Natural killer cell (primary cell): ENCODE data around the gene CSF1. TPM values are rescaled to one million over a fixed set of nuclear protein-coding genes. Genes with fewer than 3 reads are reported as not detected.

Source experiments
- ATAC-seq, 3 donors: fragments of 150-1000 bp in 2 of 3; fragments of 200-7000 bp in 1 of 3; cut with Tn5 transposase; 1 replicate in 1 of 3; 2 replicates in 2 of 3; pipeline ENCODE4 v1.10.0; 2021; ENCODE audit warnings: mild to moderate bottlenecking in 2 of 3, moderate library complexity in 2 of 3
- DNase-seq, 2 donors: peaks; one replicate each; pipeline versions ENCODE4 v3.0.0 to v3.0.0-alpha.2; 2013 to 2021; ENCODE audit warnings: mixed read lengths in 1 of 2
- H3K27ac ChIP-seq: one replicate; pipeline ENCODE4 v1.5.1; 2013; ENCODE audit warnings: mild to moderate bottlenecking, low read length
- H3K27me3 ChIP-seq: one replicate; pipeline ENCODE4 v1.6.1; 2013; ENCODE audit warnings: low read length; ENCODE audit not compliant: control insufficient read depth, insufficient read depth
- H3K36me3 ChIP-seq: one replicate; pipeline ENCODE4 v1.6.1; 2013; ENCODE audit warnings: low read length; ENCODE audit not compliant: control insufficient read depth, insufficient read depth
- H3K4me1 ChIP-seq: one replicate; pipeline ENCODE4 v1.6.1; 2013; ENCODE audit warnings: low read length; ENCODE audit not compliant: control insufficient read depth, insufficient read depth
- H3K4me3 ChIP-seq: one replicate; pipeline ENCODE4 v1.5.1; 2013; ENCODE audit warnings: low read length
- H3K9me3 ChIP-seq: one replicate; pipeline ENCODE4 v1.6.1; 2013; ENCODE audit warnings: low read length; ENCODE audit not compliant: control insufficient read depth, insufficient read depth
- H3K27ac Mint-ChIP-seq, 2 donors: one replicate each; pipeline ENCODE4 v1.8.0; 2022; ENCODE audit warnings: mild to moderate bottlenecking in 2 of 2, mixed read lengths in 2 of 2, moderate library complexity in 1 of 2
- H3K27me3 Mint-ChIP-seq, 2 donors: one replicate each; pipeline ENCODE4 v1.8.0; 2022; ENCODE audit warnings: low read depth in 2 of 2, mixed read lengths in 2 of 2
- H3K36me3 Mint-ChIP-seq: one replicate; pipeline ENCODE4 v1.8.0; 2022; ENCODE audit warnings: mixed read lengths
- H3K4me1 Mint-ChIP-seq, 2 donors: one replicate each; pipeline ENCODE4 v1.8.0; 2022; ENCODE audit warnings: mixed read lengths in 2 of 2
- H3K4me3 Mint-ChIP-seq: one replicate; pipeline ENCODE4 v1.8.0; 2022; ENCODE audit warnings: mild to moderate bottlenecking, moderate library complexity, mixed read lengths
- H3K9me3 Mint-ChIP-seq, 2 donors: one replicate each; pipeline ENCODE4 v1.8.0; 2022; ENCODE audit warnings: mixed read lengths in 2 of 2
- WGBS: methylation state at CpG from one replicate; pipeline ENCODE4 v1.1.7; 2013; ENCODE audit warnings: missing lambda C conversion rate; ENCODE audit not compliant: insufficient coverage; 5-methylcytosine and 5-hydroxymethylcytosine counted together
- intact Hi-C: fragments of 100-400 bp; cut with micrococcal nuclease; formaldehyde crosslinking; loops from one replicate; pipeline ENCODE4 v1.14.2; 2022
- total RNA-seq, 4 donors: library from RNA; stranded (reverse); fragments of 120-200 nt in 1 of 4; gene quantifications; one replicate each; pipeline versions ENCODE4 v1.2.3 to v1.2.4, GENCODE V29; 2013 to 2022
- TF ChIP-seq, protein P1 (sequence below): fragments of 200-600 bp; IDR thresholded peaks from one replicate; pipeline ENCODE4 v1.8.0; 2022; ENCODE audit warnings: antibody characterized with exemption

CSF1 gene
- total RNA-seq, 3 donors from 2014 or later (not counting 1 experiment from before 2014, with no cell fraction given): 2.1 to 57.9 (median 3.7) TPM

DNA sequence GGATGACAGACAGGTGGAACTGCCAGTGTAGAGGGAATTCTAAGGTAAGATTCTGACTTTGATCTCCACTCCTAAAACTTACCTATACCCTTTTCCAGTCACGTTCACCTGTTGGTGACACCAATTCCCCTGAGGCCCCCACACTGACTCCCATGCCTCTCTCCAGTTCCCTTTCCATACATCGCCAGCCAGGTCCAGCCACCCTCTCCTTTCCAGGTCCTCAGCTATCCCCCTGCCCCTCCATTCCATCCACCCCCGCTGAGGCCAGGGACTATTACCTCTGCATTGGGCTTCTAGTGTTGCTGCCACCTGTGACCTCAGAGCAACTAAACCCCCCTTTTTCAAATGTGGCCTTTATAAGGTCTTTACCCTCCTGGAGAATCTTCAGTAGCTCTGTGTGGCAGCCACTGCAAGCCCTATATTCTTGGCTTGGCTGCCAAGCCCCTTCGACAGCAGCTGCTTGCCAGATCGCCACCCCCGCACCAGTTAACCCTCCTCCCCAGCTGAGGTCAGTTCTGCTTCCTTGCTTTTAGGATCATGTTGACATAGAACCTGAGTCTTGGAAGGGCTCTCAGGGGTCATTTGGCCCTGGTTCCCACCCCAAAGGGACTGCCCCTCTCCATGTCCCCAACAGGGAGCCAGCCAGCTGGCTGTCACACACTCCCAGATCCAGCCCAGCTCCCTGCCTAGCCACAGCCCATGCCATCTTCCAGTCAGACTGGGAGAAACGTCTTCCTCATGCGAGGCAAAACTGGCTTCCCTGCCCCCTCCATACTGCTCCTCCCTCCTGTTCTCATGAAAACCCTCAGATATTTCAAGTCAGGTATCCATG, 14.7 kb downstream of the CSF1 start:
- no peak overlapping the region for H3K27ac Mint-ChIP-seq
- no peaks in the 10 kb centered on the region for H3K4me1 Mint-ChIP-seq
- H3K4me3 Mint-ChIP-seq: no peak overlapping the region
- Histone ChIP-seq H3K36me3 (no peaks in the 10 kb centered on the region), H3K27ac (no peak overlapping the region), H3K9me3 (no peaks in the 10 kb centered on the region), H3K4me1 (no peaks in the 10 kb centered on the region), H3K27me3 (no peaks in the 10 kb centered on the region), H3K4me3 (no peak overlapping the region)
- TF ChIP-seq, protein P1, sequence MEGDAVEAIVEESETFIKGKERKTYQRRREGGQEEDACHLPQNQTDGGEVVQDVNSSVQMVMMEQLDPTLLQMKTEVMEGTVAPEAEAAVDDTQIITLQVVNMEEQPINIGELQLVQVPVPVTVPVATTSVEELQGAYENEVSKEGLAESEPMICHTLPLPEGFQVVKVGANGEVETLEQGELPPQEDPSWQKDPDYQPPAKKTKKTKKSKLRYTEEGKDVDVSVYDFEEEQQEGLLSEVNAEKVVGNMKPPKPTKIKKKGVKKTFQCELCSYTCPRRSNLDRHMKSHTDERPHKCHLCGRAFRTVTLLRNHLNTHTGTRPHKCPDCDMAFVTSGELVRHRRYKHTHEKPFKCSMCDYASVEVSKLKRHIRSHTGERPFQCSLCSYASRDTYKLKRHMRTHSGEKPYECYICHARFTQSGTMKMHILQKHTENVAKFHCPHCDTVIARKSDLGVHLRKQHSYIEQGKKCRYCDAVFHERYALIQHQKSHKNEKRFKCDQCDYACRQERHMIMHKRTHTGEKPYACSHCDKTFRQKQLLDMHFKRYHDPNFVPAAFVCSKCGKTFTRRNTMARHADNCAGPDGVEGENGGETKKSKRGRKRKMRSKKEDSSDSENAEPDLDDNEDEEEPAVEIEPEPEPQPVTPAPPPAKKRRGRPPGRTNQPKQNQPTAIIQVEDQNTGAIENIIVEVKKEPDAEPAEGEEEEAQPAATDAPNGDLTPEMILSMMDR: no peak
- ATAC-seq (no peak), DNase-seq (no peak)
- 93% methylated on average over 8 of the region's 8 CpGs for WGBS
- intact Hi-C loops: no loop called here
- H3K9me3 Mint-ChIP-seq: no peaks in the 10 kb centered on the region
- H3K27me3 Mint-ChIP-seq: peaks cover 0 to 21% of the 10 kb centered on the region in 2 donors
- H3K36me3 Mint-ChIP-seq: no peaks in the 10 kb centered on the region

DNA sequence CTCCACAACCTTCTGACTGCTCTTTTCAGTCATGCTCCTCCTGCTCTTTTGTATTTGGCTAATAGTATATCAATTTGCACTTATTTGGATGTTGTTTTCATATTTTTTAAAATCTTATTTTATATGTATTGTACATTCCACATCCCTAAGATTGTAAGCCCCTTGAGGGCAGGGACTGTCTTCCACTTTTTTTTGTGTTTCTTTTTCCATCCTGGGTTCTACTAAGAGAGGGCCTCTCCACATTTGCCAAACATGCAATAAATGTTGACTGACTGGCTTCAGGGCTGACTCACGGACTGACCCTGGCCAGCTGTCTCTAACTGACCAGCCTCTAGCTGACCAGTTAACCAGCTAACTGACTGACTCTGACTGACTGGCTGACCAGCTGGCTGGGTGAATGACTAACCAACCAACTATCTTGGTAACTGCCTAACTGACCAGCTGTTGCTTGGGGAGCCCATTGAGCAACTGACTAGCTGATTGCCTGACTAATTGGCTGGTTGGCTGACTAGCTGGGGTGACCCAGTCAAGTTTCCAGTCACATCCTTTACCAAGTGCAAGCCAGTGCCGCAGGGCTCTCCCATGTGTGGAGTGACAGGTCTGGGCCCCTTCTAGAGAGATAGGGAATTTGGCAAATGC, 16.1 kb downstream of the CSF1 start:
- no peaks in the 10 kb centered on the region for H3K27me3 ChIP-seq
- no peaks in the 10 kb centered on the region for H3K9me3 Mint-ChIP-seq
- no peak for ATAC-seq
- H3K9me3 ChIP-seq: no peaks in the 10 kb centered on the region
- no peaks in the 10 kb centered on the region for H3K4me1 ChIP-seq
- 97% methylated on average over 2 of the region's 2 CpGs for WGBS
- no peaks in the 10 kb centered on the region for H3K36me3 ChIP-seq
- H3K4me1 Mint-ChIP-seq: no peaks in the 10 kb centered on the region
- H3K27me3 Mint-ChIP-seq: peaks cover 0 to 17% of the 10 kb centered on the region in 2 donors
- H3K27ac ChIP-seq: no peak overlapping the region
- no peaks in the 10 kb centered on the region for H3K36me3 Mint-ChIP-seq
- intact Hi-C loops: no loop called here
- no peak for DNase-seq
- H3K27ac Mint-ChIP-seq: no peak overlapping the region
- H3K4me3 Mint-ChIP-seq: no peak overlapping the region
- TF ChIP-seq, protein P1: no peak
- no peak overlapping the region for H3K4me3 ChIP-seq

DNA sequence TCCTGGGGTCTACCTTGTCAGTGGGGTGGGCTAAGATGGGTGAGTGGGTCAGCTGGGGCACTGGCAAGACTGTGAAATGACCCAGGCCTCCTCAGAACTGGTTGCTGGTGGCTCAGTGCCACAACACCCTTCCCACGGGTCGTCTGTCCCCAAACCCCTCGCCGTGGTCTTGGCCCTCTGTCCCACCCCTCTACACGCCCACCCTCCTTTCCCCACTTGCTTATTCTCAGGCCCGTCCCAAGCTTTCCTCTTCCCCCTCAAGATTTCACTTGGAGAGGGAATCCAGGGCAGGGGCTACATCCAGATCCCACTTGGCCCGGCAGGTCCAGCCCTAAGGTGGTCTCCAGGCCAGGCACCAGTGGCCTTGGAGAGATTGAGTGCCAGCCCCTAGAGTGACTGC, 16.7 kb downstream of the CSF1 start:
- H3K9me3 Mint-ChIP-seq: no peaks in the 10 kb centered on the region
- no peaks in the 10 kb centered on the region for H3K4me1 Mint-ChIP-seq
- H3K36me3 ChIP-seq: no peaks in the 10 kb centered on the region
- no peaks in the 10 kb centered on the region for H3K9me3 ChIP-seq
- TF ChIP-seq, protein P1: no peak
- H3K27me3 ChIP-seq: no peaks in the 10 kb centered on the region
- no peak overlapping the region for H3K27ac ChIP-seq
- no peak overlapping the region for H3K4me3 ChIP-seq
- H3K4me1 ChIP-seq: no peaks in the 10 kb centered on the region
- WGBS: 96% methylated on average over 6 of the region's 7 CpGs
- ATAC-seq (no peak), DNase-seq (no peak)
- no peaks in the 10 kb centered on the region for H3K36me3 Mint-ChIP-seq
- intact Hi-C loops: no loop called here
- H3K27ac Mint-ChIP-seq: no peak overlapping the region
- H3K27me3 Mint-ChIP-seq: peaks cover 0 to 17% of the 10 kb centered on the region in 2 donors
- no peak overlapping the region for H3K4me3 Mint-ChIP-seq
